Right cardiac atrium (tissue), 5 donors: Measurements from ENCODE around the gene MRPL45. TPM values are rescaled to one million over a fixed set of nuclear protein-coding genes. Genes with fewer than 3 reads are reported as not detected.
A peak's percentile ranks its signal among the peaks of the same experiment; 100 is the strongest.

Experiments
- ATAC-seq, 2 donors: fragments of 200-7000 bp; cut with Tn5 transposase; one replicate each; pipeline versions ENCODE4 v1.8.0 to v1.9.1; 2020; ENCODE audit warnings: moderate library complexity in 2 of 2, mild to moderate bottlenecking in 1 of 2
- DNase-seq, 3 donors: peaks; one replicate each; pipeline ENCODE4 v3.0.0-alpha.2; 2020
- H3K27ac ChIP-seq: one replicate; pipeline ENCODE4 v1.5.1; 2013; ENCODE audit warnings: mild to moderate bottlenecking, low read length, control low read depth, moderate library complexity
- H3K27me3 ChIP-seq: one replicate; pipeline ENCODE4 v1.6.1; 2013; ENCODE audit not compliant: control insufficient read depth, insufficient read depth
- H3K4me1 ChIP-seq: one replicate; pipeline ENCODE4 v1.6.1; 2013; ENCODE audit warnings: low read length; ENCODE audit not compliant: control insufficient read depth, insufficient read depth
- H3K4me3 ChIP-seq: one replicate; pipeline ENCODE4 v1.5.1; 2013; ENCODE audit warnings: low read length, control low read depth
- H3K9me3 ChIP-seq: one replicate; pipeline ENCODE4 v1.6.1; 2013; ENCODE audit warnings: low read length; ENCODE audit not compliant: control insufficient read depth
- WGBS: extraction: QIAGEN DNeasy Blood & Tissue Kit; methylation state at CpG from one replicate; pipeline ENCODE4 v1.1.7; 2013; 5-methylcytosine and 5-hydroxymethylcytosine counted together
- intact Hi-C, 4 donors: fragments of 100-400 bp; cut with DNase I; formaldehyde crosslinking; loops; one replicate each; pipeline versions ENCODE4 v1.11.0 to v1.14.0; 2022 to 2023
- polyA plus RNA-seq: library from polyadenylated mRNA; stranded (reverse); fragments of 200-250 nt; gene quantifications from one replicate; pipeline ENCODE4 v1.2.3, GENCODE V29; 2013
- total RNA-seq, 4 donors: library from RNA; stranded (reverse); fragmentation: NEBNext Ultra II Directional; extraction: Animal tissue kit (Norgen Biotek cat#: 25700); gene quantifications; one replicate each; pipeline ENCODE4 v1.2.1, GENCODE V29; 2021
- donor health status: healthy with polysubstance abuse.
- donor health status: DM: no; HTN: yes; CAD: no.
- donor health status: DM: no; HTN: no; CAD: no.
- donor health status: DM: no; HTN: yes; CAD: no; lungs with severe emphysema.
- donor health status: DM: yes; HTN: yes; CAD: no.

The MRPL45 gene
- total and polyA plus RNA-seq, 5 donors = 25.3 to 36.2 (median 30.8) TPM

- no peaks in the 10 kb centered on the region for H3K27me3 ChIP-seq
- ATAC-seq (peak in 1 of 2 donors; percentile 30), DNase-seq (no peak)
- H3K27ac ChIP-seq = no peak overlapping the region
- WGBS = 35% methylated on average over 5 of the region's 5 CpGs
- intact Hi-C loops = no loop called here
- H3K9me3 ChIP-seq = no peaks in the 10 kb centered on the region
- H3K4me1 ChIP-seq = no peaks in the 10 kb centered on the region
- no peak overlapping the region for H3K4me3 ChIP-seq
These were observed 28.4 kb downstream of the MRPL45 start for GRCh38 chr17:38325221-38325851.

- no peak overlapping the region for H3K27ac ChIP-seq
- no peak overlapping the region for H3K4me3 ChIP-seq
- no peaks in the 10 kb centered on the region for H3K27me3 ChIP-seq
- intact Hi-C loops = no loop called here
- WGBS = 68% methylated on average over 8 of the region's 8 CpGs
- no peaks in the 10 kb centered on the region for H3K4me1 ChIP-seq
- ATAC-seq = peak; percentile 30 to 57
- DNase-seq = peak in 2 of 3 donors; percentile 64 to 65
- H3K9me3 ChIP-seq = no peaks in the 10 kb centered on the region
These were observed 30.2 kb downstream of the MRPL45 start for GRCh38 chr17:38326996-38327792.

GRCh38 chr17:38327936-38328335 lies 31.0 kb downstream of the MRPL45 start:
- Histone ChIP-seq H3K4me1 (no peaks in the 10 kb centered on the region), H3K4me3 (no peak overlapping the region), H3K27ac (no peak overlapping the region), H3K9me3 (no peaks in the 10 kb centered on the region), H3K27me3 (no peaks in the 10 kb centered on the region)
- DNase-seq (no peak), ATAC-seq (no peak)
- intact Hi-C loops = no loop called here
- WGBS = 53% methylated on average over 1 of the region's 1 CpG

- no peaks in the 10 kb centered on the region for H3K9me3 ChIP-seq
- no peaks in the 10 kb centered on the region for H3K27me3 ChIP-seq
- DNase-seq (no peak), ATAC-seq (no peak)
- no peak overlapping the region for H3K4me3 ChIP-seq
- no peaks in the 10 kb centered on the region for H3K4me1 ChIP-seq
- intact Hi-C loops = no loop called here
- H3K27ac ChIP-seq = no peak overlapping the region
- 74% methylated on average over 7 of the region's 7 CpGs for WGBS
These were observed 31.7 kb downstream of the MRPL45 start for GRCh38 chr17:38328620-38329019.

GRCh38 chr17:38329284-38329683 lies 32.3 kb downstream of the MRPL45 start:
- intact Hi-C loops = no loop called here
- no peak overlapping the region for H3K4me3 ChIP-seq
- whole genome bisulfite sequencing = 73% methylated on average over 7 of the region's 7 CpGs
- H3K27ac ChIP-seq = no peak overlapping the region
- no peaks in the 10 kb centered on the region for H3K27me3 ChIP-seq
- no peaks in the 10 kb centered on the region for H3K4me1 ChIP-seq
- no peaks in the 10 kb centered on the region for H3K9me3 ChIP-seq
- ATAC-seq (no peak), DNase-seq (peak in 1 of 3 donors; percentile 20)

- H3K27me3 ChIP-seq = no peaks in the 10 kb centered on the region
- intact Hi-C loops = no loop called here
- H3K4me3 ChIP-seq = no peak overlapping the region
These were observed 33.1 kb downstream of the MRPL45 start for GRCh38 chr17:38329808-38330730.

GRCh38 chr17:38330941-38331411 lies 34.0 kb downstream of the MRPL45 start:
- ATAC-seq (no peak), DNase-seq (no peak)
- H3K27me3 ChIP-seq = no peaks in the 10 kb centered on the region
- intact Hi-C loops = no loop called here
- H3K27ac ChIP-seq = no peak overlapping the region
- 84% methylated on average over 23 of the region's 23 CpGs for WGBS
- H3K9me3 ChIP-seq = no peaks in the 10 kb centered on the region
- H3K4me3 ChIP-seq = no peak overlapping the region
- H3K4me1 ChIP-seq = no peaks in the 10 kb centered on the region

More at GRCh38 chr17:38329808-38330730, 33.1 kb downstream of the MRPL45 start:
- DNase-seq (peak in 1 of 3 donors; percentile 29), ATAC-seq (no peak)
- Histone ChIP-seq H3K27ac (no peak overlapping the region), H3K9me3 (no peaks in the 10 kb centered on the region), H3K4me1 (no peaks in the 10 kb centered on the region)
- WGBS = 88% methylated on average over 25 of the region's 25 CpGs

- Histone ChIP-seq H3K9me3 (no peaks in the 10 kb centered on the region), H3K27me3 (no peaks in the 10 kb centered on the region), H3K4me3 (no peak overlapping the region), H3K4me1 (no peaks in the 10 kb centered on the region), H3K27ac (no peak overlapping the region)
- DNase-seq (no peak), ATAC-seq (no peak)
- intact Hi-C loops = no loop called here
- 85% methylated on average over 7 of the region's 7 CpGs for WGBS
These were observed 35.8 kb downstream of the MRPL45 start for GRCh38 chr17:38332735-38333134.

GRCh38 chr17:38333635-38334295 lies 36.8 kb downstream of the MRPL45 start:
- no peak overlapping the region for H3K27ac ChIP-seq
- no peak for DNase-seq
- H3K4me1 ChIP-seq = no peaks in the 10 kb centered on the region
- ATAC-seq = peak in 1 of 2 donors; percentile 17
- WGBS = 38% methylated on average over 12 of the region's 12 CpGs
- intact Hi-C loops = no loop called here
- H3K9me3 ChIP-seq = no peaks in the 10 kb centered on the region
- H3K27me3 ChIP-seq = no peaks in the 10 kb centered on the region
- no peak overlapping the region for H3K4me3 ChIP-seq

- intact Hi-C loops = no loop called here
- no peak for ATAC-seq
- Histone ChIP-seq H3K4me1 (no peaks in the 10 kb centered on the region), H3K4me3 (no peak overlapping the region), H3K27me3 (no peaks in the 10 kb centered on the region), H3K27ac (no peak overlapping the region), H3K9me3 (no peaks in the 10 kb centered on the region)
- 85% methylated on average over 30 of the region's 30 CpGs for WGBS
- DNase-seq = no peak
These were observed 37.8 kb downstream of the MRPL45 start for GRCh38 chr17:38334480-38335364.
